ENCODE measurements around the gene ZP3. TPM values are rescaled to one million over a fixed set of nuclear protein-coding genes. Genes with fewer than 3 reads are reported as not detected.
"Not testable (repeated sequence)": the region's sequence is repeated elsewhere in the genome, so short reads cannot be mapped to it uniquely, and the experiment has no call there.

The ZP3 gene
- total RNA-seq, 4 donors from 2014 or later = 3.8 to 30.4 (median 8.6) TPM

DNA sequence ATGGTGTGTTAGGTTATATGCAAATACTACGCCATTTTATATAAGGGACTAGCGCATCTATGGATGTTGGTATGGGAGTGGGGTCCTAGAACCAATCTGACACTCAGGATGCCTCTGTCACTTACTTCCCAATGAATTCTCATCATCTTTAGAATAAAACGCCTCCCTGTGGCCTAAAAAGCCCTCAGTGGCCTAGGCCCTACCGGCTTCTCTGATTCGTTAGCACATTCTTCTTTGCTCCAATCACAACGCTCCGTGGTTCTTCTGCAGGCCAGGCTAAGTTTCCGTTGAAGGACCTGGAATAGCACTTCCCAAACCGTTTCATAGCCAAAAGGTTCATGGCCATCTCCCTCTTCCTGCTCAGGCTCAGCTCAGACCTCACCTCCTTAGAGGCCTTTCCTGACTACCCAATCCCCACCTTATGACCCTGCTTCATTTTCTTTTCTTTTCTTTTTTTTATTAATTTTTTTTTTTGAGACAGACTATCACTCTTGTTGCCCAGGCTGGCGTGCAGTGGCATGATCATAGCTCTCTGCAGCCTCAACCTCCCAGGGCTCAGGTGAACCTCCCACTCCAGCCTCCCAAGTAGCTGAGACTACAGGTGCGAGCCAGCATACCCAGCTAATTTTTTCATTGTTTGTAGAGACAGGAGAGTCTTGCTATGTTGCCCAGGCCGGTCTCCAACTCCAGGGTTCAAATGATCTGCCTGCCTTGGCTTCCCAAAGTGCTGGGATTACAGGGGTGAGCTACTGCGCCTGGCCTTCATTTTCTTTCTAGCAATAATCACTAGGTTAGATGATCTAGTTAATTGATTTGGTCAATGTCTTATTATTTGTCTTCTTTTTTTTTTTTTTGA, 41.4 kb upstream of the ZP3 start:
- H3K4me3 ChIP-seq = no peak overlapping the region
- H3K27me3 ChIP-seq = no peaks in the 10 kb centered on the region
- peaks cover 19% of the 10 kb centered on the region for H3K4me1 ChIP-seq
- H3K36me3 ChIP-seq = no peaks in the 10 kb centered on the region
- H3K27ac ChIP-seq = no peak overlapping the region
- no peak for TF ChIP-seq POLR2A (IDR thresholded peaks at IDR 0.05)
- no peak for TF ChIP-seq EP300 (IDR thresholded peaks at IDR 0.05)
- no peak for TF ChIP-seq POLR2AphosphoS5 (IDR thresholded peaks at IDR 0.05)
- TF ChIP-seq, protein P1, sequence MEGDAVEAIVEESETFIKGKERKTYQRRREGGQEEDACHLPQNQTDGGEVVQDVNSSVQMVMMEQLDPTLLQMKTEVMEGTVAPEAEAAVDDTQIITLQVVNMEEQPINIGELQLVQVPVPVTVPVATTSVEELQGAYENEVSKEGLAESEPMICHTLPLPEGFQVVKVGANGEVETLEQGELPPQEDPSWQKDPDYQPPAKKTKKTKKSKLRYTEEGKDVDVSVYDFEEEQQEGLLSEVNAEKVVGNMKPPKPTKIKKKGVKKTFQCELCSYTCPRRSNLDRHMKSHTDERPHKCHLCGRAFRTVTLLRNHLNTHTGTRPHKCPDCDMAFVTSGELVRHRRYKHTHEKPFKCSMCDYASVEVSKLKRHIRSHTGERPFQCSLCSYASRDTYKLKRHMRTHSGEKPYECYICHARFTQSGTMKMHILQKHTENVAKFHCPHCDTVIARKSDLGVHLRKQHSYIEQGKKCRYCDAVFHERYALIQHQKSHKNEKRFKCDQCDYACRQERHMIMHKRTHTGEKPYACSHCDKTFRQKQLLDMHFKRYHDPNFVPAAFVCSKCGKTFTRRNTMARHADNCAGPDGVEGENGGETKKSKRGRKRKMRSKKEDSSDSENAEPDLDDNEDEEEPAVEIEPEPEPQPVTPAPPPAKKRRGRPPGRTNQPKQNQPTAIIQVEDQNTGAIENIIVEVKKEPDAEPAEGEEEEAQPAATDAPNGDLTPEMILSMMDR (IDR thresholded peaks at IDR 0.05) = no peak
- 85% methylated on average over 13 of the region's 13 CpGs for WGBS
- H3K9me3 ChIP-seq = no peaks in the 10 kb centered on the region
- DNase-seq (ENCODE audit: low spot score in 2 of 2) = no peak

DNA sequence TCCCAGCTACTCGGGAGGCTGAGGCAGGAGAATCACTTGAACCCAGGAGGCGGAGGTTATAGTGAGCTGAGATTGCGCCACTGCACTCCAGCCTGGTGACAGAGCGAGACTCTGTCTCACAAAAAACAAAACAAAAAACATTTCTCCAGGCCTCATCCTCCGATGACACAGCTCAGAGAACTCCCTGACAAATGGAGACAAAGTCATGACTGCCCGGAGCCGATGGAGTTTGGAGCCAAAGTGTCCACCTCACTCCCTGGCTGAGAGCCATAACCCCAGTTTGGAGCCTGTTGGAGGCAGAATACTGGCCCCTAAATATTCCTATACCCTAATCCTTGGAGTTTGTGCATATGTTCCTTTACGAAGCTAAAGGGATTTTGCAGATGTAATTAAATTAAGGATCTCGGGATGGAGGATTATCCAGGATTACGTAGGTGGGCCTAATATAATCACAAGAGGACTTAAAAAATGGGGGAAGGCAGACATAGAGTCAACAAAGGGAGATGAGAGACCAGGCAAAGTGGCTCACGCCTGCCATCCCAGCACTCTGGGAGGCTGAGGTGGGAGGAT, 38.0 kb upstream of the ZP3 start:
- Histone ChIP-seq H3K36me3 (no peaks in the 10 kb centered on the region), H3K4me3 (no peak overlapping the region), H3K4me1 (peaks cover 8% of the 10 kb centered on the region), H3K27me3 (no peaks in the 10 kb centered on the region), H3K9me3 (no peaks in the 10 kb centered on the region), H3K27ac (no peak overlapping the region)
- TF ChIP-seq POLR2AphosphoS5 (IDR thresholded peaks at IDR 0.05) (no peak), EP300 (IDR thresholded peaks at IDR 0.05) (no peak), POLR2A (IDR thresholded peaks at IDR 0.05) (no peak)
- TF ChIP-seq, protein P1 (IDR thresholded peaks at IDR 0.05) = no peak
- no peak for DNase-seq (ENCODE audit: low spot score in 2 of 2)
- 81% methylated on average over 11 of the region's 11 CpGs for WGBS

DNA sequence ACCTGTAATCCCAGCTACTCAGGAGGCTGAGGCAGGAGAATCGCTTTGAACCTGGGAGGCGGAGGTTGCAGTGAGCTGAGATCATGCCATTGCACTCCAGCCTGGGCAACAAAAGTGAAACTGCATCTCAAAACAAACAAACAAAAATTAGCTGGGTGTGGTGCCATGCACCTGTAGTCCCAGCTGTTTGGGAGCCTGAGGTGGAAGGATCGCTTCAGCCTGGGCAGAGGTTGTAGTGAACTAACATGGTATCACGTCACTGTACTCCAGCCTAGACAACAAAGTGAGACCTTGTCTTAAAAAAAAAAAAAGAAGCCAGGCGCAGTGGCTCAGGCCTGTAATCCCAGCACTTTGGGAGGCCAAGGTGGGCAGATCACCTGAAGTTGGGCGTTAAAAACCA, 37.0 kb upstream of the ZP3 start:
- peaks cover 13% of the 10 kb centered on the region for H3K4me1 ChIP-seq
- not testable (repeated sequence) for H3K27me3 ChIP-seq; H3K4me3 ChIP-seq; H3K36me3 ChIP-seq; H3K9me3 ChIP-seq; DNase-seq (ENCODE audit: low spot score in 2 of 2); H3K27ac ChIP-seq
- WGBS = 91% methylated on average over 6 of the region's 6 CpGs

DNA sequence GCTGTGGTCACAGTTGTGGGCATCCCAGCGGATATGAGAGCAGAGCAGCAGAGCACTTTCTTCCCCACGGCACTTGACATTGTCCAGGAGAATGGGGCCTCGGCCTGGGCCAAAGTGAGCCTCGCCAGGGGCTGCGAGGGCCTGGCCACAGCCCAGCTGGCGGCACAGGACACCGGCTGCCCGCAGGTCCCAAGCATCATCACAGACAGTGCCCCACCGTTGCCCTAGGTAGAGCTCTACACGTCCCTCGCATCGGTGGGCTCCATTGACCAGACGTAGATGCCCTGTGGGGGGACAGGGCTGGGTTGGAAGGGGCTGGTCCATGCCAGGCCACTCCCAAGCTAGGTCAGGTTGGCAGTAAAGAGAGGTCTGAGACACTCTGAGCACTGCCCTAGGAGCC, 34.7 kb upstream of the ZP3 start:
- Histone ChIP-seq H3K4me1 (peaks cover 23% of the 10 kb centered on the region), H3K4me3 (no peak overlapping the region), H3K27ac (no peak overlapping the region), H3K36me3 (no peaks in the 10 kb centered on the region), H3K27me3 (no peaks in the 10 kb centered on the region), H3K9me3 (no peaks in the 10 kb centered on the region)
- TF ChIP-seq, protein P1 (IDR thresholded peaks at IDR 0.05) = no peak
- TF ChIP-seq POLR2A (IDR thresholded peaks at IDR 0.05) = no peak
- no peak for TF ChIP-seq POLR2AphosphoS5 (IDR thresholded peaks at IDR 0.05)
- TF ChIP-seq EP300 (IDR thresholded peaks at IDR 0.05) = no peak
- WGBS = 100% methylated on average over 2 of the region's 13 CpGs
- DNase-seq (ENCODE audit: low spot score in 2 of 2) = no peak

DNA sequence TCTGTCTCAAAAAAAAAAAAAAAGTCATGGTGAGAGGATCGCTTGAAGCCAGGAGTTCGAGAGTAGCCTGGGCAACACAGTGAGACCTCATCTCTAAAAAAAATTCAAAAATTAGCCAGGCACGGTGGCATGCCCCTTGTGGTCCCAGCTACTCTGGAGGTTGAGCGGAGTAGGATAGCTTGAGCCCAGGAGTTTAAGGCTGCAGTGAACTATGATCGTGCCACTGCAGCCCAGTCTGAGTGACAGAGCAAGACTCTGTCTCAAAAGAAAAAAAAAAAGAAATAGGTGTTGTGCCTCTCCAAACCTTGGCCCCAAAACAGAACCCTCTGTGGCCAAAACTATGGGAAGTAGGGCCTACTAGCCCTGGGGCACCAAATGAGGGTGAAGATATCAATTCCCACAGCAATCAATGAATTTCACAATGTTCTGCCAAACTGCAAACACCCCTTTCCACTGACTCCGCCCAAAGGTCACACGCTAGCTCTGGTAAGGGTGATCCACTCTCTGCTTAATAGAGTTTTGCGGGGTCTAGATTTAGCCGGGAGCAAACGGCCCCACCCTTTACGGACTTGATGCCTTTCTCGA, 32.1 kb upstream of the ZP3 start:
- peak overlapping the region; percentile 82 for H3K4me3 ChIP-seq
- WGBS = 49% methylated on average over 8 of the region's 12 CpGs

More for the DNA sequence above, 32.1 kb upstream of the ZP3 start:
- TF ChIP-seq EP300 (IDR thresholded peaks at IDR 0.05) (no peak), POLR2AphosphoS5 (IDR thresholded peaks at IDR 0.05) (peak in 1 of 3 donors; percentile 15)
- TF ChIP-seq, protein P1 (IDR thresholded peaks at IDR 0.05) = no peak
- H3K27ac ChIP-seq = peak overlapping the region; percentile 93
- no peaks in the 10 kb centered on the region for H3K27me3 ChIP-seq
- H3K4me1 ChIP-seq = peaks cover 32% of the 10 kb centered on the region
- H3K9me3 ChIP-seq = no peaks in the 10 kb centered on the region
- no peak for DNase-seq (ENCODE audit: low spot score in 2 of 2)
- H3K36me3 ChIP-seq = no peaks in the 10 kb centered on the region
